Activated CD8-positive, alpha-beta memory T cell treated with anti-CD3 and anti-CD28 coated beads, Interleukin-2, amount 50 U/mL, for 4 hours (primary cell): ENCODE measurements around the gene R3HDML.
A peak's percentile ranks its signal among the peaks of the same experiment; 100 is the strongest.
"Not testable (repeated sequence)": the region's sequence is repeated elsewhere in the genome, so short reads cannot be mapped to it uniquely, and the experiment has no call there.

Experiments used
- DNase-seq: peaks from one replicate; pipeline ENCODE4 v3.0.0-alpha.2; 2020

R3HDML gene, protein sequence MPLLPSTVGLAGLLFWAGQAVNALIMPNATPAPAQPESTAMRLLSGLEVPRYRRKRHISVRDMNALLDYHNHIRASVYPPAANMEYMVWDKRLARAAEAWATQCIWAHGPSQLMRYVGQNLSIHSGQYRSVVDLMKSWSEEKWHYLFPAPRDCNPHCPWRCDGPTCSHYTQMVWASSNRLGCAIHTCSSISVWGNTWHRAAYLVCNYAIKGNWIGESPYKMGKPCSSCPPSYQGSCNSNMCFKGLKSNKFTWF

DNA sequence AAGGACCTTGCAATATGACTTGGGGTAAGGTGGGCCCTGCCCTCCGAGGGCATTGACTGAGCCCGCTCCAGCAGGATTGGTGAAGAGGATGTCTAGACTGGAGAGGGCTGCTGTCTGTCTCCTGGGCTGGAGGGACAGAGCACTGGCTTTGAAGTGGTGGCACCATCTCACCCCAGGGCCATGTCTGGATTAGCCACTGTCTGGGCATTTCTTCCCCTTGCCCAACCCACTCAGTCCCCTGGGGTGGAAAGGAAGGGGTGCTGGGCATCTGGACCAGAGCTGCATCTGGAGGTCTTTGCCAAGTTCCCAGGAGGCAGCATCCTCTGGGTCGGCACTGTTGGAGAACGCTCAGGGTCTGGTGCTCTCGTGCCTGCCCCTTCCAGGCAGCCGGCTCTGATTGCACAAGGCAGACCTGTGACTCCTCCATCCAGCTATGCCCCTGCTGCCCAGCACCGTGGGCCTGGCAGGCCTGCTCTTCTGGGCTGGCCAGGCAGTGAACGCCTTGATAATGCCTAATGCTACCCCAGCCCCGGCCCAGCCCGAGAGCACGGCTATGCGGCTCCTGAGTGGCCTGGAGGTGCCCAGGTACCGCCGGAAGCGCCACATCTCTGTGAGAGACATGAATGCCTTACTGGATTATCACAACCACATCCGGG is at the start of gene R3HDML:
Gene R3HDML, plus strand, starts transcription at position 319 of the 656 bp plus-strand sequence. Its CDS starts 115 bp downstream, at position 434.
- no peak for DNase-seq

DNA sequence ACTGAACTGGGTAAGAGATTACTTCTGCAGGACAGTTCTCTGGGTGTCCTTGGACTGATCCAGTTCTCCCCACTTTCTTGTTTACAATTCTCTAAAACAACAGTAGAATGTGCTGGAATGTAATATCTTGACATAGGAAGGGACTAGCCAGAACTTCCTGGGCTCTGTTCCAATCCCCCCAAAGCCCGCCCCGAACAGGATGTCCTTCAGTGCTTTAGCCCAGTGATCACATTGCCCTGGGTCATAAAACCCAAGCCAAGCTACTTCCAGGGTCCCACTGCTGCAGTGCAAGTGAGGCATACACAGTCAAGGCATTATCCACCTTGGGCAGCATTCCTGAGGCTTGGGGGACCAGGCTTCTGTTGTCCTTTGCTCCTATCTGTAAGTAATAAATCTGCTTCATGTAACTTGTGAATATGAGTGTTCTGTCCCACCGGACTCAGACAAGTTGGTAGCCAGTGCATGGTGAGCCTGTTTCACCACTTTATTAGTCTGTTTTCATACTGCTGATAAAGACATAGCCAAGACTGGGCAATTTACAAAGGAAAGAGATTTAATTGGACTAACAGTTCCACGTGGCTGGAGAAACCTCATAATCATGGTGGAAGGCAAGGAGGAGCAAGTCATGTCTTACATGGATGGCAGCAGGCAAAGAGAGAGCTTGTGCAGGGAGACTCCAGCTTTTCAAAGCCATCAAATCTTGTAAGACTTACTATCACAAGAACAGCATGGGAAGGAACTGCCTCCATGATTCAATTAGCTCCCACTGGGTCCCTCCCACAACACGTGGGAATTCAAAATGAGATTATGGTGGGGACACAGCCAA is 49.4 kb upstream of the R3HDML start:
- no peak for DNase-seq

DNA sequence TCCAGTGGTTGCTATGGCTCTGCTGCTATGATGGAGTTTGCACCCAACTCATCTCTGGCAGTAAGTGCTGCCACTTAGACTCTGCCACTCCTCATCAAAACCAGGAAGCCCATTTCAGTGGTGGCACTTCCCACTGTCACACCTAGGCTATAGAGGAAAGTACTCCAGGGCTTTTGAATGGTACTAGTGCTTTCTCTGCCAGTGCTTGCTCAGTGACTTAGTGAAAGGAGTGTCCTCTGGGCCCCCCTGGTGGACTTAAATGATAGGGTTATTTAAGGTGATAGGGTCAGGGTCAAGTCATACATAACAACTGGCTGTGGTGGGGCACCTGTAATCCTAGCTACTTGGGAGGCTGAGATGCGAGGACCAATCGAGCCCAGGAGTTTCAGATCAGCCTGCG is 48.6 kb upstream of the R3HDML start:
- no peak for DNase-seq

DNA sequence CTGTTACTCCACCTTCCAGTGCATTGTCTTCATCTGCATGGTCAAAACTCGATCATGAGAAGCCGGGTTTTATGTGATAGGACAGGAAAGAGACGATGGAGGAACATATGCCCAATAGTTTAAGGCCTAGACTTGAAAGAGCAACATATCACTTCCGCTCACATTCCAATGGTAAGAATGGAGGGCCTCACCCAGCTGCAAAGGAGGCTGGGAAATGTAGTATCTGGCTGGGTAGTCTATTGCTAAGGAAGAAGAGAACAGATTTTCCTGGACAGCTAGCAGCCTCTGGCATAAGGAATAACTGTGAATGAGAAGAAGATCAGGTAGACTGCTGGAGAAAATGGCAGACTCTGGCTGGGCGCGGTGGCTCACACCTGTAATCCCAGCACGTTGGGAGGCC is 45.1 kb upstream of the R3HDML start:
- DNase-seq, result no peak

DNA sequence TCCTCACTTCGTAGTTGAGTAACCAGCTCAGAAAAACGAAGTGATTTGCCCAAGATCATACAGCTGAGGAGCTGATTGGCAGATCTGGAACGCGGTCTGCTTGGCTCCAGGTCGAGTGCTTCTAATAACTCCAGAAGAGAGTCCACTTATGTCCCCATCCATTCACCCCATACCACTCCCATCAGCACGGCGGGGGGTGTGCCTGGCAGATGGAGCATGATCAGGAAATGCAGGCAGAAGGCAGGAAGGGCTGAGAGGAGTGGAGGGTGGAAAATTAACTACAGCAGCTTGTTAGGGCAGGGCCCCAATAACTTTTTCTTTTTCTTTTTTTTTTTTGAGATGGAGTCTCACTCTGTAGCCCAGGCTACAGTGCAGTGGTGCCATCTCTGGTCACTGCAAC is 40.8 kb upstream of the R3HDML start:
- DNase-seq, result no peak

DNA sequence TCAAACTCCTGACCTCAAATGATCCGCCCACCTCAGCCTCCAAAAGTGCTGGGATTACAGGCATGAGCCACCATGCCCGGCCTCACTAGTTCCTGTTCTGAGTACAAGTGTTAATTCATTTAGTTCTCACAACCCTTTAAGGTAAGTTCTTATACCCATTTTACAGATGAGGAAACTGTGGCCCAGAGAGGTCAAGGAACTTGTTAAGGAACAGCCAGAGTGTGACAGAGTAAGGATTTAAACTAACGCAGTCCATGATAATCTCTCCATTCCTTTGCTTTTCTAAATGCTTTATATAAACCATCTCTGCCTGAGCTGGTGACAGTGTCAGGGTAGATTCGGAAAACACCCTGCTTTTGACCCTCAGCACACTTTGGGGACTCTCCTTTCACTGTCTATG is 39.1 kb upstream of the R3HDML start:
- DNase-seq, result no peak

DNA sequence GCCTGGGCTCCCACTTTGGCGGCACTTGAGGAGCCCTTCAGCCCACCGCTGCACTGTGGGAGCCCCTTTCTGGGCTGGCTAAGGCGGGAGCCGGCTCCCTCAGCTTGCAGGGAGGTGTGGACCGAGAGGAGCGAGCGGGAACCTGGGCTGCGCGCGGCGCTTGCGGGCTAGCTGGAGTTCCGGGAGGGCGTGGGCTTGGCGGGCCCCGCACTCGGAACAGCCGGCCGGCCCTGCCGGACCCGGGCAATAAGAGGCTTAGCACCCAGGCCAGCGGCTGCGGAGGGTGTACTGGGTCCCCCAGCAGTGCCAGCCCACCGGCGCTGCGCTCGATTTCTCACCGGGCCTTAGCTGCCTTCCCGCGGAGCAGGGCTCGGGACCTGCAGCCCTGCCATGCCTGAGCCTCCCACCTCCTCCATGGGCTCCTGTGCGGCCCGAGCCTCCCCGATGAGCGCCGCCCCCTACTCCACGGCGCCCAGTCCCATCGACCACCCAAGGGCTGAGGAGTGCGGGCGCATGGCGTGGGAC is 37.8 kb upstream of the R3HDML start:
- not testable (repeated sequence) for DNase-seq

DNA sequence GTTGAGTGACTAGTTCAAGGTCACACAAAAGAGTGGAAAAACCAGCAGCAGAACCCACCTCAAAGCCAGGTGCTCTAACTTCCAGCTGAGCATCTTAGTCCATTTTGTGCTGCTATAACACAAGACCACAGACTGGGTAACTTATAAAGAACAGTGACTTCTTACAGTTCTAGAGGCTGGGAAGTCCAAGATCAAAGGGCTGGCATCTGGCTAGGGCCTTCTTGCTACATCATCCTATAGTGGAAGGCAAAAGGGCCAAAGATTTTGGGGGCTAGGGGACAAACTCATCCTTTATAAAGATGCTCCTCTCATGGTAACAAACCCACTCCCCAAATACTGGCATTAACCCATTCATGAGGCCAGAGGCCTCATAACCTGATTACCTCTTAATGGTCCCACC is 35.6 kb upstream of the R3HDML start:
- no peak for DNase-seq

DNA sequence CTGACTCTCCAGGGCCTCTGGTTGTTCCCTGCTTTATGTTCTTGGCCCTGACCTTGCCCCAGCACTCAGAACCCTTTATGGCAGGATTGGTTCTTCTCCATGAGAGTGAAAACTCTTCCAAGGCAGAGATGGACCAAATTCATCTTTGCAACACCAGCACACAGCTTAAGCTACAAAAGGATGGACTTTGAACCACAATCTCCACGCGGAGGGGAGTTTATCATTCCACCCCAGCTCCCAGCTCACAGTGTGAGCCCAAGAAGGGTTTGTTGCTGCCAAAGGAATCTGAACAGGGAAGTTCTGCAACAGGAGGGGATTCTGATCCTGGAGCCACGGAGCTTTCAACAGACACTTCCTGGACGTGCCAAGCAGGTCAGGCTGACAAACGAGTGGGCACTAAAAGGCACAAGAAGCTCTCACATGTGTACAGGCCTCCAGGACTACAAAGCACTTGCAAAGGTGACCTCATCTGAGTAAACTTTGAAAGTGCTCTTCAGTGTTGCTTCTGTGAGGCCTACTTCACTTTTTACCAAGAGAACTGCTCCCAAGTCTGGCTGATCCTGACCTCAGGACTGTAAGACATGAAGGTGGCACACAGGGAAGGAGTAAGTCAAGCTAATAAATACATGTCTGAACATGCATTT is 34.7 kb upstream of the R3HDML start:
- no peak for DNase-seq

DNA sequence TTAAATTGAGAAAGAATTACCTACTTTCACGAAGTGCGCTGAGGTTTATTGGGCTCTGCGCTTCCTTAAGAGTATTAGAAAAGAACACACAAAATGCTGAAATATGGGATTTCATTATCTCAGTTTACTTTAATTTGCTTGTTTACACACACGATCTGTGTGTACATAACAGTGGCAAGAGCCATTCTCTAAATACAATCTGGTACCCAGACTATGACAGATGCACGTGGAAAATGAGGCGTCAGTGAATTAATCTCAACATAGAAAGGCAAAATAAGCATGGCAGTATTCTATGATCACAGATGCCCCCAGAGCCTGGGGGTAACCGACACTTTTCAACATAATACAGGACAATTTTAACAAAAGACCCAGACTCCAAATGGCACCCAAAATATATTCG is 34.1 kb upstream of the R3HDML start:
- no peak for DNase-seq

DNA sequence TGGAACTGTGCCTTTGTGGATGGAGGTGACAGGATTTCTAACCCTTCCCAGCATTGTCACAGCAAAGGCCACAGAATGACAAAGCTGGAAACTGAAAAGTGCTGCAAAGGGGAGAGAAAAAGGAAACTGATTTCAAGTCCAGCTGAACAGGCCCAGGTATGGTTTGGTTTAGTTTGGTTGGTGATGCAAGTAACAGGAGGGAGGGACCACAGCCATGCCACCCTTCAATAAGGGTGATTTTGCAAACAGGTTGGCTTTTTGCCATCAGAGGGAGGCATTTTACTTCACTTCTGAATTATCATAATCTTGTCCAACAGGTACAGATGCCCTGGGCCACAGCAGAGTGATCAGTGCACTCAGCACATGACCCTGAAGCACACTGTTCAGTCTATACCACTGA is 32.5 kb upstream of the R3HDML start:
- DNase-seq, result no peak

DNA sequence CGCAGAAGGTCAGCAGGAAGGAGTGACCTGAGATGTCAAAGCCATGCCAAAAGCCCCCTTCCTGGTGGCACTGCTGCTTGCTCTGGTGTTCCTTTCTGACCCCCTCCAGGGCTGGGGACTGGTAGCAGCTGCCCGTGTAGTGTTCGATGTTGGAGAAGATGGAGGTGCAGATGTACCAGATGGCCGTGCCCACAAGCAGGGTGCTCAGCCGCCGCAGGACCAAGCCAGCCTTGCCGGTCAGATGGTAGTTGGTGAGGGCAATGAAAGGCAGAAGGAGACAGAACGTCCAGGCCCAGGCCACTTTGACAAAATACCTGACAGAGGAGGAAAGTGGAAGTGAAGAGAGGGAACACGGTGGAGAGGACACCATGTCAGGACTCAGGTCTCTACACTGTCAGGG is 29.9 kb upstream of the R3HDML start:
- DNase-seq, result no peak

DNA sequence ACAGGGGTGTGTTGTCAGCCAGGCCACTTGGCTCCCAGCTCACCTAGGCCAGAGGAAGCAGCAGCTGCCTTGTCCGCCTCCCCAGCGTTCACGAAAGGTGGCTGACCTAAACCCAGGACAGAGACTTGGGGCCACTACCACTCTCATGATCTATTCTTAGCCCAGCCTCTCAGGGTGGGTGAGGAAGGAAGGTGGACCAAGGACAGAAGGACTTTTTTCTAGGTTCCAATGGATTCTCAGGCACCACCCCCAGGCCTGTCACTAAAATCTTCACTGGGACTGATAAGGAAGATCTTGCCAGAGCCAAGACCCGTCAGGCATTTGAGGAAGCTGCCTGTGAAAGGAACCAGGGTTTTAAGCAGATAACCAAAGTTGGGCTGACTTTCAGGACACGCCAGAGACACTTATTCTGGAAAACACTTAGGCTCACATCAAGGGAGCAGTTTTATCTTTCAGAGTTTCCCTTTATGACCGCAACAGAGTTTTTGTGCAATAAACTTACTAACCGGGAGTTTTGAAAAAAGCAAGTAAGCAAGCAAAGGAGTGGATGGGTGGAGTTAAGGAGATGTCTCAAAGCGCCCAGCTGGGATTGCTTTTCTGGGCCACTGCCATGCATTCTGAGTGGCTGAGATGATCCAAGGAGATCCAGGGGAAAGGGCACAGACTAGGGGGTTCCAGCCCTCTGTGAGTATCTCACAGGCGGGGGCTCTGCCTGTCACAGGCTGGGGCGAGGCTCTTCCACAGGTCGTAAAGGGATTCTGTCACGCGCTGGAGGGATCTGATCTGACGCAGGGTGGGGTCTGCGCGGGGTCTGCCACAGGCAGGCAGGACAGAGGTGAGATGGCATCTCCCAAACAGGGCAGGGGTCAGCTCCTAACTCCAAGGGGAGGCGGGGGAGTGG is 26.8 kb upstream of the R3HDML start:
- no peak for DNase-seq

DNA sequence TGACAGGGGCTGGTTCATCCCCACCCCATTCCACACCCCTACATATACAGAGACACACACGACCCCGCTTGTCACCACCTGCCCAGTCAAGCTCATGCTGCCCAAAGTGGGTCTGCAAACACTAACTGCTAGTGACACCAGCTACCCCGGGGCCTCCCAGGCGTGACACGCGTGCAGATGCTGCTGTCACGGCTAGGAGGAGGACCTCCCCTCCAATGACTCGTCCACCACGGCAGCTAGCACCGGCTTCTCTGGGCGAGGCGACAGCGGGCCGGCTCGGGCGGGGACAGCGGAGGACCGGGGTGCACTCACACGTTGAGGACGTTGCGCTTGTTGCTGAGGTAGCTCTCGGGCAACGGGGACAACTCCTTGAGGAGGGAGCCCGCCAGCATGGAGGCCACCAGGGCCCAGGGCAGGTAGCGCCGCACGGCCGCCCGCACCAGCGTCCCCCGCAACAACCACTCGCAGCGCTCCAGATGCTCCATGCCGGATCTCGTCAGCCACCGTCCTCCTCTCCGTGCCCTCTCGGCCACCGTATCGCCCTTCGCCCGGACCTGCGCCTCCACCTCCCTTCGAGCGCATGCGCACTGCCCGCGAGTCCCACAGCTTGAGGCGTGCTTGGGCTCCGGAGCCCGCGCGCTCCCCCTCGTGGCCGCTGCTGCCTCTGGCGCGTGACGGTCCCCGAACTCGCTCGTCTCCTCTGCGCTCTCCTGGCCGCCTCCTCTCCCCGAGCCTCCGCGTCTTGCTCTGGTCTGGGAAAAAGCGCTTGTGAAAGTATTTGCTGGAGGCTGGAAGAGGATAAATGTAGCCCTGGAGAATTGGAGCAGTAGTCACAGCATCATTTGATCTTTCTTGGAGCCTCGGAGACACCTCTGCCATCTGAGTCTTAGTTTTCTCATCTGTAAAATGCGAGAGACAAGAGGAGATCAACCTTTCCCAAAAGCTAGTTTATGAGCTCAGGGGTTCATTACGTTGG is 25.9 kb upstream of the R3HDML start, which contains the start of gene FITM2:
Gene FITM2, minus strand, starts transcription at position 539 of the 976 bp plus-strand sequence. Its CDS starts 54 bp downstream, at position 485.
- DNase-seq, result peak; percentile 98

DNA sequence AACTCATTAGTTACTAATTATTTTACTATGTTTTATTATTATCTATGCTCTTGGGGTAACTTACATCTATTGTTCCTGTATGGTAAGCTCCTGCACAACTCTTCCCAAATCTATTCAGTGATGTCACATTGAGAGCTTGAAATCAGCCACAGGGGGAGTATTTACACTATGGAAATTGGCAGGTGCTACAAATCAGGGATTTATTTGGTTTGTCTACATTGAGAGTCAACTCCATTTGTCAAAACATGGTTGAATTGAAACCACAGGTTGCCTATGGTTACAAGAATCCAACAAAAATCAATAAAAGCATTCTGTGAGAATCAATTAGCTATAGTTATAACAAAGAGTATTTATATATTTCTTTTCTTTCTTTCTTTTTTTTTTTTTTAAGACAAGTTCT is 22.0 kb upstream of the R3HDML start:
- no peak for DNase-seq

DNA sequence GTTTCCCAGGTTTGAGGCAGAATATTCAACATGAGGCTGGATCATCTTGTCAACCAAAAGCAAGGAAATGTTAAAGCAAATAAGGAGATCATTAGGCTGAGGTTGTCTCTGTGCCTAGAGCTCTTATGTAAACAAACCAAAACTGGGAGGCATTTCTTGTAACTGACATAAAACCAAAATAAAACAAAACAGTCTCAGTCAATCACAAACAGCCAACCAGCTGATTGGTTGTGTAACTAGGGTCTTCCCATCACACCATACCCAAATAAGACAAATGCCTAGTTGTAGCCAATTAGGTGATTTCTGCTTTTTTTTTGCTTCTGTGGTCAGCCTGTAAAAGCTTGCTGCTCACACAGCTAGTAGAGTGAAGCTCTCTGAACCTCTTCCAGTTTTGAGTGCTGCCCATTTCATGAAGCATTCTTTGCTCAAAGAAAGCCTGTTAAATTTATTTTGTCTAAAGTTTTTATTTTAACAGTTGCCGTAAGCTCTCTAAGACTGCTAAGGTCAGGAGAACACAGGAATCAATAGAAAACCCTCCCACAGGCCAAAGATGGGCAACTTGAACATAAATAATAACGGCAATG is 16.9 kb upstream of the R3HDML start:
- no peak for DNase-seq

DNA sequence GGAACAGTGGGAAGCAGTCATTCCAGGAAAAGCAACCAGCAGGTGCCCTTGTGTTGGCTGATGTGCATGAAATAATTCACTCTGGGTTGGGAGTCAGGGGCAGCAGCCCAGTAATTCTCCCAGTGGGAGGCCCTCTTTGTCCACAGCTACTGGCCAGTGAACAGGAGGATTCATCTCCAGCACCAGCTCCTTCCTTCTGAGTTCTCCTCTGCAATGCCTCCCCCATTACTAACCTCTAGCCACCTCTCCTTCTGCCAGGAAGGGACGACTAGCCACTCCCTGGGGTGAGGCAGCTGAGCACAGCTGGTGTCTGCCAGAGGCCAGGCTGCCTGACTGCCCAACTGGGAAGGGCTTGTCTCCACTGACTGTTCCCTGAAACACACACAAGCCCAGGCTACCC is 12.5 kb upstream of the R3HDML start:
- DNase-seq, result no peak

DNA sequence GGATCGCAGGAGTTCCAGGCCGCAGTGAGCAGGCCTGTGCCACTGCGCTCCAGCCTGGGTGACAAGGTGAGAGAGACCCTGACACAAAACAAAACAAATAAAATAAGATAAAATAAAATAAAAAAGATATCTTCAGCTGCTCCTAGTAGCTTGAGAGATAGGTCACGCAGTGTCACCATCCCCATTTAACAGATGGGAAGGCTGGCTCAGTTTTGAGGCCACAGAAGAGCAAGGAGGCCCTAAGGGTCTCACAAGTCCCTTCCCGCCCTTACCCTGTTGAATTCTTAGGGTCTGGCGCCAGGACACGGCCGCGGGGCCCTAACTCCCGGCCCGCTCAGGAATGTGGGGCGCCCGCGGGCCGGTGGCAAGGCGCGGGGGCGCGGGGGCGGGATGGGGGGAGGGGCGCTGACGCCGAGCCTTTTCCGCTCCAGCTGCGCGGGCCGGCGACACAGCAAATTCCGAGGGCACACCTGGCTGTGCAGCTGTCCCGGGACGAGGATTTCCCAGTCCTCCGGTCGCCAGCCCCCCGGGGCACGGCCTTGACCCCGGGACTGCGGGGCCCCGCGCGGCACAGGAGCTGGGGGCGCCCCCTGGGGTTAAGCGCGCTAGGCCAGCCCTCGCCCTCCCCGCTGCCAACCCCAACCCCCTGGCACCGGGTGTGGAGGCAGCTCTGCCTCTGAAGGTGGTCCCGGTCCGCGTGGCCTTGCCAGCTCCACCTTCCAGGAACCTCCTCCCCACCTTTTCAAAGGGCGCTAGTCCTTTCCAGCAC is 10.3 kb upstream of the R3HDML start:
- DNase-seq, result peak; percentile 45

DNA sequence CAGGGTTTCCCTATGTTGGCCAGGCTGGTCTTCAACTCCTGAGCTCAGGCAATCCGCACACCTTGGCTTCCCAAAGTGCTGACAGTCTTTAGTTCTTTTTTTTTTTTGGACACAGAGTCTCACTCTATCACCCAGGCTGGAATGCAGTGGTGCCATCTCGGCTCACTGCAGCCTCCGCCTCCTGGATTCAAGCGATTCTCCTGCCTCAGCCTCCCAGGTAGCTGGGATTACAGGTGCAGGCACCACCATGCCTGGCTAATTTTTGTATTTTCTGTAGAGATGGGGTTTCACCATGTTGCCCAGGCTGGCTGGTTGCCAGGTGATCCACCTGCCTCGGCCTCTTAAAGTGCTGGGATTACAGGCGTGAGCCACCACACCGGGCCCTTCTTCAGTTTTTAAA is 9.1 kb upstream of the R3HDML start:
- DNase-seq, result not testable (repeated sequence)

DNA sequence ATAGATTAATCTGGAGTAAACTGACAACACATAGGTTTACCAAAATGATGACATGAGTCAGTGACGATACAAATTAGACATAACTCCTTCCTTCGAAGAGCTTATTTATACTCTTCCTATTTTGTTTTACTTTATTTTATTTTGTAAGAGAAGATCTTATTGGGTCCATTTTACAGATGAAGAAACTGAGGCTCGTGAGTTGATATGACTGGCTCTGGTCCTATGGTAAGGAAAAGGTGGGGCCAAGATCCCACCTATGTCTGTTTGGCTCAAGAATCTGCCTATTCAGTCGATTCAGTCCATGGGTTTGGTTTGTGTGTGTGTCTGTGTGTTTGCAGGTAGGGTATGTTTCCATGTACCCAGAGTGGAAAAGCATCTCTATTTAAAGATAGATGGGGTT is 8.4 kb upstream of the R3HDML start:
- no peak for DNase-seq
